GM12878 (cell line): ENCODE results near the gene RSPH10B2. TPM values are rescaled to one million over a fixed set of nuclear protein-coding genes. Genes with fewer than 3 reads are reported as not detected.
A peak's percentile ranks its signal among the peaks of the same experiment; 100 is the strongest.
"Not testable (repeated sequence)": the region's sequence is repeated elsewhere in the genome, so short reads cannot be mapped to it uniquely, and the experiment has no call there.

Experiments used
- ATAC-seq: fragments of 200-7000 bp; cut with Tn5 transposase; 3 replicates; pipeline ENCODE4 v1.9.1; 2020; ENCODE audit warnings: mild to moderate bottlenecking, moderate library complexity
- BruUV-seq: library from RNA; stranded (reverse); fragments of 400-500 nt; replicated peaks from 2 replicates; lab custom pipeline; 2021; lab: Mats Ljungman, UMichigan
- CTCF ChIA-PET: fragments of 300-600 bp; sonication (Branson Sonifier 250); formaldehyde crosslinking; extraction: SDS; loops from one replicate; lab custom pipeline; 2021; ENCODE audit warnings: inconsistent platforms; lab: Yijun Ruan, JAX
- POLR2A ChIA-PET: fragments of 350-600 bp; formaldehyde crosslinking; extraction: SDS; loops from one replicate; lab custom pipeline; 2021; ENCODE audit warnings: inconsistent platforms; lab: Charles Lee
- RAD21 ChIA-PET: fragments of 300-600 bp; sonication (Branson Sonifier 250); formaldehyde crosslinking; loops from one replicate; lab custom pipeline; 2023; ENCODE audit warnings: antibody characterized with exemption; ENCODE audit not compliant: unreplicated experiment; lab: Charles Lee
- SMC1A ChIA-PET: fragments of 300-600 bp; sonication (Branson Sonifier 250); formaldehyde crosslinking; loops from one replicate; lab custom pipeline; 2023; ENCODE audit not compliant: unreplicated experiment, uncharacterized antibody; lab: Charles Lee
- DNase-seq: peaks from one replicate; pipeline ENCODE4 v3.0.0-alpha.2; 2011; ENCODE audit warnings: low read depth, low spot score
- FAIRE-seq: peaks from 3 replicates; lab custom pipeline; 2011; peaks lifted over from hg19 to GRCh38; lab: Jason Lieb, UNC
- H2AFZ ChIP-seq: 2 replicates; pipeline ENCODE4 v1.6.0; 2011; ENCODE audit warnings: low read depth, low read length, control low read depth; ENCODE audit not compliant: control insufficient read depth
- H3K27ac ChIP-seq: 2 replicates; pipeline ENCODE4 v1.5.1; 2011; ENCODE audit warnings: control low read depth; ENCODE audit not compliant: control insufficient read depth, insufficient read depth
- H3K27me3 ChIP-seq, 2 experiments: replicated peaks in 1 of 2; 2 replicates each; pipeline versions ENCODE4 v1.6.0 to v1.6.1; 2011; ENCODE audit warnings: low read length in 1 of 2; ENCODE audit not compliant: control insufficient read depth in 2 of 2, insufficient read depth in 2 of 2
- H3K36me3 ChIP-seq, 2 experiments: 2 replicates each; pipeline ENCODE4 v1.5.1; 2011; ENCODE audit warnings: low read length in 1 of 2; ENCODE audit not compliant: control insufficient read depth in 2 of 2, insufficient read depth in 2 of 2
- H3K4me1 ChIP-seq: 2 replicates; pipeline ENCODE4 v1.6.1; 2011; ENCODE audit warnings: mild to moderate bottlenecking, low read length, moderate library complexity, mixed read lengths; ENCODE audit not compliant: control insufficient read depth, insufficient read depth
- H3K4me2 ChIP-seq: 2 replicates; pipeline ENCODE4 v1.6.0; 2011; ENCODE audit warnings: control low read depth; ENCODE audit not compliant: control insufficient read depth, insufficient read depth
- H3K4me3 ChIP-seq: fragments of 200-600 bp; sonication (generic); 2 replicates; pipeline ENCODE4 v1.5.1; 2016
- H3K79me2 ChIP-seq: 2 replicates; pipeline ENCODE4 v1.6.0; 2011; ENCODE audit warnings: low read length; ENCODE audit not compliant: control insufficient read depth, insufficient read depth
- H3K9ac ChIP-seq: 2 replicates; pipeline ENCODE4 v1.8.0; 2011; ENCODE audit warnings: low read length, control low read depth, mixed read lengths; ENCODE audit not compliant: control insufficient read depth, insufficient read depth
- H3K9me3 ChIP-seq: replicated peaks from 3 replicates; pipeline ENCODE4 v1.5.1; 2011; ENCODE audit warnings: mild to moderate bottlenecking, low read length; ENCODE audit not compliant: control insufficient read depth, insufficient read depth
- H4K20me1 ChIP-seq: 2 replicates; pipeline ENCODE4 v1.6.0; 2011; ENCODE audit not compliant: control insufficient read depth, insufficient read depth
- BCL3 ChIP-seq: IDR thresholded peaks from 2 replicates; pipeline ENCODE4 v1.6.1; 2011; ENCODE audit warnings: borderline replicate concordance, low read depth, mild to moderate bottlenecking, moderate library complexity, low read length; ENCODE audit not compliant: insufficient read depth, poor library complexity, severe bottlenecking
- E4F1 ChIP-seq: fragments of 450-650 bp; IDR thresholded peaks from 2 replicates; pipeline ENCODE4 v1.6.1; 2018; ENCODE audit warnings: borderline replicate concordance, mild to moderate bottlenecking; ENCODE audit not compliant: partially characterized antibody
- PAX5 ChIP-seq: IDR thresholded peaks from 2 replicates; pipeline ENCODE4 v1.6.1; 2011; ENCODE audit warnings: low read depth, low read length, borderline replicate concordance
- RFX5 ChIP-seq: IDR thresholded peaks from 2 replicates; pipeline ENCODE4 v1.6.1; 2011; ENCODE audit warnings: low read depth, low read length, improper control_type of control experiment
- WGBS: methylation state at CpG from one replicate; pipeline ENCODE4 v1.1.6; 2016; ENCODE audit warnings: low lambda C conversion rate; ENCODE audit not compliant: insufficient replicate concordance, insufficient coverage; ENCODE audit errors: missing lambda C conversion rate; 5-methylcytosine and 5-hydroxymethylcytosine counted together
- in situ Hi-C: fragments of 300-500 bp; cut with MboI; formaldehyde crosslinking; loops from 9 replicates; pipeline ENCODE4 v1.14.3; 2018; ENCODE audit warnings: mixed read lengths
- intact Hi-C: fragments of 100-400 bp; cut with micrococcal nuclease; formaldehyde crosslinking; loops from one replicate; pipeline ENCODE4 v1.14.2; 2022; ENCODE audit not compliant: unreplicated experiment
- polyA plus RNA-seq, 11 experiments: library from polyadenylated mRNA; depleted of rRNA in 4 of 11; unstranded in 6 of 11; stranded (reverse) in 5 of 11; fragments of >200 nt; fragmentation: Nextera tagmentation in 4 of 11; fragmentation: Illumina TruSeq in 1 of 11; extraction: Ambion mirVana in 4 of 11; extraction: Trizol in 1 of 11; gene quantifications; 1 replicate in 1 of 11; 2 replicates in 10 of 11; pipeline versions ENCODE4 v1.2.1 to v1.2.3, GENCODE V29; 2011 to 2016; ENCODE audit warnings: inconsistent platforms in 2 of 11, missing spikeins in 2 of 11, low read depth in 1 of 11
- total RNA-seq, 4 experiments: library from RNA; depleted of rRNA in 3 of 4; stranded (reverse); fragments of >200 nt in 3 of 4; fragmentation: Illumina TruSeq in 1 of 4; extraction: Trizol in 1 of 4; gene quantifications; 2 replicates each; pipeline versions ENCODE4 v1.2.1 to v1.2.3, GENCODE V29; 2013 to 2021

Gene RSPH10B2
- total and polyA plus RNA-seq, 10 of the 15 experiments (the other 5 are each of a cell fraction or from before 2014, with no cell fraction given), result 0.04 to 0.34 (median 0.18) TPM; not detected in 3

- 74% methylated on average over 6 of the region's 6 CpGs for WGBS
- H3K4me2 ChIP-seq, H2AFZ ChIP-seq, CTCF ChIA-PET, H4K20me1 ChIP-seq, H3K9me3 ChIP-seq, SMC1A ChIA-PET, H3K4me3 ChIP-seq, ATAC-seq, H3K4me1 ChIP-seq, BruUV-seq, H3K27ac ChIP-seq, DNase-seq, H3K36me3 ChIP-seq, intact Hi-C loops, H3K9ac ChIP-seq, H3K79me2 ChIP-seq, FAIRE-seq, RAD21 ChIA-PET, H3K27me3 ChIP-seq, in situ Hi-C loops: not testable (repeated sequence)
- POLR2A ChIA-PET, result interaction anchor here (0.7 kb wide), 1 partner anchor 91 kb away, joined by 5 read pairs; no protein-coding TSS in a partner anchor
These were observed 76.1 kb downstream of the RSPH10B2 start for GRCh38 chr7:6830026-6830425.

GRCh38 chr7:6831018-6831725 lies 77.3 kb downstream of the RSPH10B2 start:
- Histone ChIP-seq H2AFZ (no peak overlapping the region), H3K27me3 (no peaks in the 10 kb centered on the region; a peak in 1 of 4 replicates), H3K4me3 (no peak overlapping the region), H3K9ac (no peak overlapping the region), H3K4me1 (no peaks in the 10 kb centered on the region), H3K79me2 (no peaks in the 10 kb centered on the region), H3K4me2 (no peak overlapping the region), H3K9me3 (no peaks in the 10 kb centered on the region), H4K20me1 (no peaks in the 10 kb centered on the region), H3K27ac (no peak overlapping the region), H3K36me3 (no peaks in the 10 kb centered on the region)
- 55% methylated on average over 7 of the region's 7 CpGs for WGBS
- intact Hi-C loops, result no loop called here
- SMC1A ChIA-PET, result no interaction called here
- DNase-seq, result no peak
- TF ChIP-seq RFX5, result no peak
- no peak for TF ChIP-seq PAX5
- TF ChIP-seq BCL3, result peak; percentile 57
- no peak for TF ChIP-seq E4F1
- POLR2A ChIA-PET, result no interaction called here
- no peak for ATAC-seq
- in situ Hi-C loops, result no loop called here
- FAIRE-seq, result no peak
- RAD21 ChIA-PET, result no interaction called here
- CTCF ChIA-PET, result interaction anchor here (1.1 kb wide), 1 partner anchor 99 kb away, joined by 4 read pairs; no protein-coding TSS in a partner anchor
- no TSS peak for BruUV-seq
